Pancreas (tissue), 10 donors: ENCODE results near the gene RNF227. TPM values are rescaled to one million over a fixed set of nuclear protein-coding genes. Genes with fewer than 3 reads are reported as not detected.

Experiments used
- ATAC-seq, 4 donors: fragments of 200-7000 bp; cut with Tn5 transposase; one replicate each; pipeline versions ENCODE4 v1.8.0 to v1.9.1; 2020; ENCODE audit warnings: mild to moderate bottlenecking in 4 of 4, moderate library complexity in 4 of 4
- DNase-seq, 6 donors: peaks; one replicate each; pipeline ENCODE4 v3.0.0-alpha.2; 2020
- FAIRE-seq: peaks from 2 replicates; lab custom pipeline; 2012; peaks lifted over from hg19 to GRCh38; lab: Jason Lieb, UNC
- H3K27ac ChIP-seq, 4 donors: fragments of 200-600 bp; sonication (generic); 1 replicate in 3 of 4; 2 replicates in 1 of 4; pipeline versions ENCODE4 v1.5.0 to v1.8.0; 2020
- H3K27me3 ChIP-seq, 4 donors: fragments of 200-600 bp; one replicate each; pipeline ENCODE4 v1.8.0; 2021
- H3K36me3 ChIP-seq, 3 donors: fragments of 200-600 bp; sonication (generic) in 1 of 3; one replicate each; pipeline versions ENCODE4 v1.5.0 to v1.8.0; 2020 to 2021
- H3K4me1 ChIP-seq, 3 donors: fragments of 200-600 bp; one replicate each; pipeline ENCODE4 v1.8.0; 2021
- H3K4me3 ChIP-seq, 4 donors: fragments of 200-600 bp; sonication (generic) in 2 of 4; one replicate each; pipeline versions ENCODE4 v1.5.0 to v1.8.0; 2020 to 2021
- H3K9me3 ChIP-seq, 4 donors: fragments of 200-600 bp; one replicate each; pipeline ENCODE4 v1.8.0; 2021
- CTCF ChIP-seq, 4 donors: fragments of 200-600 bp; sonication (generic) in 3 of 4; IDR thresholded peaks; one replicate each; pipeline versions ENCODE4 v1.5.0 to v1.8.0; 2021; ENCODE audit warnings: antibody characterized with exemption in 4 of 4
- WGBS, 2 donors: extraction: QIAGEN DNeasy Blood & Tissue Kit; methylation state at CpG; one replicate each; pipeline ENCODE4 v1.1.7; 2013; 5-methylcytosine and 5-hydroxymethylcytosine counted together
- intact Hi-C, 3 donors: fragments of 100-400 bp; cut with DNase I; formaldehyde crosslinking; loops; one replicate each; pipeline versions ENCODE4 v1.11.1 to v1.14.2; 2022
- polyA plus RNA-seq, 2 donors: library from polyadenylated mRNA; stranded (reverse); fragments of 200-250 nt; gene quantifications; one replicate each; pipeline ENCODE4 v1.2.3, GENCODE V29; 2013
- total RNA-seq, 6 donors: library from RNA; stranded (reverse); fragmentation: NEBNext Ultra II Directional in 4 of 6; extraction: Animal tissue kit (Norgen Biotek cat#: 25700) in 4 of 6; gene quantifications; one replicate each; pipeline versions ENCODE4 v1.2.1 to v1.2.4, GENCODE V29; 2021 to 2023
- donor health status: healthy with polysubstance abuse.
- donor health status: DM: no; HTN: no; CAD: no; lungs with moderate emphysema.
- donor health status: DM: no; HTN: no; CAD: no.
- donor health status: control.
- donor health status: control.
- donor health status: Bipolar disorder and iron deficiency.
- donor health status: DM: yes; HTN: yes; CAD: no.
- donor health status: DM: no; HTN: no; CAD: no.
- donor health status: DM: no; HTN: no; CAD: no.
- donor health status: DM: yes; HTN: yes; CAD: no.

The RNF227 gene
- total and polyA plus RNA-seq, 8 donors: 1.2 to 3.0 (median 2.0) TPM

DNA sequence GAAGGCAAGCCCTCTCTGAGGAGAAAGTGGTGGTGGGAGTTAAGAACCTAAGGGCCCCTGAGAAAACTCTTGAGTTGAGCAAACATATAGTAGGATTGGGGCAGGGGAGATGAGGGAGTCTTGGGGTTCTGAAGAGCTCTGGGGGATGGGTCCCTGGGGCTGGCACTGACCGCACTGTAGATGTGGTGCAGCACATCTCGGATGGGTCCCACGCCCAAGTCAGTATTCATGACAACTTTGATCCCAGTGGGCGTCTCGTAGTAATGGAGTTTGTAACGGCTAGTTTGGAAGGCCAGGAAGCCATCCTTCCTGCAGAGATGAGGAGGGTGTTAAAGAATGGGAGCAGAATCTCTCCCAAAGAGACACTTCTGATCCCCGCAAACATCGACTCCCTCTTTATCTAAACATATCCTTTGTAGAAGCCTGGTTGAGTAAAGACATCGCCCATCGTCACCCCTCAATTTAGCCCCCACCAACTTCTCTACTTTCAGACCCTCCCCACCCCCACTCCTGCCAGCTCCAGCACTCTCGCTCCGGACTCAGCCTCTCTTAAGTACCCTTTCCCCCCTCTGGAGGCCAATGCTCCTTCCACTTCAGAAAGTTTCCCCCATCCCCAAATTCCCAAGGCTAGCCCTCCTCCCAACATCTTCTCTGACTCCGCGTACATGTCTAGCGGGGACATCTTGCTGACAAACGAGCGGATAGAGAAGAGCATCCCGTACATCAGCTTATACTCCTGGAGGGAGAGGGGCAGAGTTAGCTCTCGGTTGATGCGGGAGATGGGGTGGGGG, 14.9 kb upstream of the RNF227 start:
- DNase-seq (no peak), FAIRE-seq (no peak), ATAC-seq (no peak)
- H3K27me3 ChIP-seq: no peaks in the 10 kb centered on the region
- H3K9me3 ChIP-seq: no peaks in the 10 kb centered on the region
- H3K4me1 ChIP-seq: peaks cover 0 to 13% (median 11%) of the 10 kb centered on the region in 3 donors
- no peak for TF ChIP-seq CTCF (IDR thresholded peaks at IDR 0.05)
- no peaks in the 10 kb centered on the region for H3K36me3 ChIP-seq
- WGBS, 2 donors: 40% methylated on average over 20 of the region's 20 CpGs
- H3K4me3 ChIP-seq: peak overlapping the region; percentile 56 to 90 (median 70)
- intact Hi-C loops: no loop called here
- peak overlapping the region in 3 of 4 donors; percentile 23 to 71 (median 68) for H3K27ac ChIP-seq

- peaks cover 0 to 13% (median 11%) of the 10 kb centered on the region in 3 donors for H3K4me1 ChIP-seq
- no peak within 1 kb of the TSS for H3K4me3 ChIP-seq
- H3K27ac ChIP-seq: no peak within 1 kb of the TSS
- no peaks in the 10 kb centered on the region for H3K27me3 ChIP-seq
- TF ChIP-seq CTCF (IDR thresholded peaks at IDR 0.05): no peak
- H3K9me3 ChIP-seq: no peaks in the 10 kb centered on the region
- FAIRE-seq (no peak), DNase-seq (no peak), ATAC-seq (no peak)
- H3K36me3 ChIP-seq: no peaks in the 10 kb centered on the region
- intact Hi-C loops: no loop called here
- 68 to 69% methylated on average over 58 to 67 of the region's 67 CpGs for WGBS, 2 donors
Measured at GRCh38 chr17:7929158-7930023, 13.3 kb upstream of the RNF227 start, which contains the start of gene KCNAB3. Gene KCNAB3 (minus strand): TSS chr17:7929856. CDS start chr17:7929435, 421 bp downstream.

GRCh38 chr17:7927596-7927995, 11.5 kb upstream of the RNF227 start:
- FAIRE-seq (no peak), DNase-seq (no peak), ATAC-seq (no peak)
- TF ChIP-seq CTCF (IDR thresholded peaks at IDR 0.05): no peak
- H3K27ac ChIP-seq: no peak overlapping the region
- intact Hi-C loops: no loop called here
- no peaks in the 10 kb centered on the region for H3K9me3 ChIP-seq
- no peaks in the 10 kb centered on the region for H3K27me3 ChIP-seq
- no peak overlapping the region for H3K4me3 ChIP-seq
- WGBS, 2 donors: 76 to 77% methylated on average over 3 of the region's 3 CpGs
- H3K4me1 ChIP-seq: peaks cover 0 to 7% (median 1%) of the 10 kb centered on the region in 3 donors
- H3K36me3 ChIP-seq: no peaks in the 10 kb centered on the region

GRCh38 chr17:7922845-7923628, 6.9 kb upstream of the RNF227 start:
- peak overlapping the region; percentile 22 to 61 (median 36) for H3K27ac ChIP-seq

More at GRCh38 chr17:7922845-7923628, 6.9 kb upstream of the RNF227 start:
- FAIRE-seq (no peak), DNase-seq (peak; percentile 81 to 94 (median 86)), ATAC-seq (peak; percentile 95 to 99 (median 98))
- intact Hi-C loops: no loop called here
- Histone ChIP-seq H3K4me3 (peak overlapping the region; percentile 26 to 48 (median 38)), H3K36me3 (no peaks in the 10 kb centered on the region), H3K9me3 (no peaks in the 10 kb centered on the region), H3K27me3 (no peaks in the 10 kb centered on the region), H3K4me1 (peaks cover 0 to 8% (median 5%) of the 10 kb centered on the region in 3 donors)
- TF ChIP-seq CTCF (IDR thresholded peaks at IDR 0.05): no peak
- WGBS, 2 donors: 19 to 20% methylated on average over 45 of the region's 45 CpGs
